Measurements from ENCODE around the gene PLPPR1. TPM values are rescaled to one million over a fixed set of nuclear protein-coding genes. Genes with fewer than 3 reads are reported as not detected.

The PLPPR1 gene
- total RNA-seq, 1 experiment from 2014 or later = not detected

DNA sequence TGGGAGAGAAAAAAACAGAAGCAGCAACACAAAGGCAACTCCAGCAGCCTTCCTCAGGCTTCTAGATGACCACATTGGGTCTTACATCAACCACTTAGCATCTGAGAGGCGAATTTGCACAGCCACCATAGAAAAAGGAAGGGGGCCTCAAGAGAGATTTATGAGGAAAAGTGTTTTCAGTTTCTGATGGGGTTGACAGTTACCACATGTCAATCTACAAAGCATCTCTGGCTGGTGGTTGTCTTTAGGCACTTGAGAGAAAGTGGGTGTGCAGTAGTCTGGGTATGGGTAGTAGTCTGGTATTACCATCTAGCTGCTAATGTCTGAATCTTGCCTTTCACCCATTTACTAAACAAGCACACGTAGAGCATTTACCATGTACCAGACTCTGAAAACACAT, 218.8 kb downstream of the PLPPR1 start:
- Histone ChIP-seq H3K27me3 (ENCODE audit: control insufficient read depth, insufficient read depth, low read length) (no peaks in the 10 kb centered on the region), H3K36me3 (ENCODE audit: control insufficient read depth, insufficient read depth, low read length) (no peaks in the 10 kb centered on the region), H3K4me3 (ENCODE audit: low read depth in 2 of 2, low read length in 2 of 2) (no peak overlapping the region), H3K9me3 (ENCODE audit: control insufficient read depth, insufficient read depth, low read depth, low read length) (no peaks in the 10 kb centered on the region), H3K27ac (ENCODE audit: low read length) (no peak overlapping the region), H3K4me1 (ENCODE audit: control insufficient read depth, insufficient read depth, low read length) (no peaks in the 10 kb centered on the region)
- TF ChIP-seq, protein P1, sequence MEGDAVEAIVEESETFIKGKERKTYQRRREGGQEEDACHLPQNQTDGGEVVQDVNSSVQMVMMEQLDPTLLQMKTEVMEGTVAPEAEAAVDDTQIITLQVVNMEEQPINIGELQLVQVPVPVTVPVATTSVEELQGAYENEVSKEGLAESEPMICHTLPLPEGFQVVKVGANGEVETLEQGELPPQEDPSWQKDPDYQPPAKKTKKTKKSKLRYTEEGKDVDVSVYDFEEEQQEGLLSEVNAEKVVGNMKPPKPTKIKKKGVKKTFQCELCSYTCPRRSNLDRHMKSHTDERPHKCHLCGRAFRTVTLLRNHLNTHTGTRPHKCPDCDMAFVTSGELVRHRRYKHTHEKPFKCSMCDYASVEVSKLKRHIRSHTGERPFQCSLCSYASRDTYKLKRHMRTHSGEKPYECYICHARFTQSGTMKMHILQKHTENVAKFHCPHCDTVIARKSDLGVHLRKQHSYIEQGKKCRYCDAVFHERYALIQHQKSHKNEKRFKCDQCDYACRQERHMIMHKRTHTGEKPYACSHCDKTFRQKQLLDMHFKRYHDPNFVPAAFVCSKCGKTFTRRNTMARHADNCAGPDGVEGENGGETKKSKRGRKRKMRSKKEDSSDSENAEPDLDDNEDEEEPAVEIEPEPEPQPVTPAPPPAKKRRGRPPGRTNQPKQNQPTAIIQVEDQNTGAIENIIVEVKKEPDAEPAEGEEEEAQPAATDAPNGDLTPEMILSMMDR (IDR thresholded peaks at IDR 0.05) = no peak
- TF ChIP-seq TCF7L2 (IDR thresholded peaks at IDR 0.05; ENCODE audit: low read depth, low read length) (no peak), POLR2AphosphoS5 (IDR thresholded peaks at IDR 0.05; ENCODE audit: low read depth, low read length) (no peak), SIN3A (IDR thresholded peaks at IDR 0.05; ENCODE audit: borderline replicate concordance, insufficient read depth, low read depth, low read length) (no peak)
- TF ChIP-seq, protein P2, sequence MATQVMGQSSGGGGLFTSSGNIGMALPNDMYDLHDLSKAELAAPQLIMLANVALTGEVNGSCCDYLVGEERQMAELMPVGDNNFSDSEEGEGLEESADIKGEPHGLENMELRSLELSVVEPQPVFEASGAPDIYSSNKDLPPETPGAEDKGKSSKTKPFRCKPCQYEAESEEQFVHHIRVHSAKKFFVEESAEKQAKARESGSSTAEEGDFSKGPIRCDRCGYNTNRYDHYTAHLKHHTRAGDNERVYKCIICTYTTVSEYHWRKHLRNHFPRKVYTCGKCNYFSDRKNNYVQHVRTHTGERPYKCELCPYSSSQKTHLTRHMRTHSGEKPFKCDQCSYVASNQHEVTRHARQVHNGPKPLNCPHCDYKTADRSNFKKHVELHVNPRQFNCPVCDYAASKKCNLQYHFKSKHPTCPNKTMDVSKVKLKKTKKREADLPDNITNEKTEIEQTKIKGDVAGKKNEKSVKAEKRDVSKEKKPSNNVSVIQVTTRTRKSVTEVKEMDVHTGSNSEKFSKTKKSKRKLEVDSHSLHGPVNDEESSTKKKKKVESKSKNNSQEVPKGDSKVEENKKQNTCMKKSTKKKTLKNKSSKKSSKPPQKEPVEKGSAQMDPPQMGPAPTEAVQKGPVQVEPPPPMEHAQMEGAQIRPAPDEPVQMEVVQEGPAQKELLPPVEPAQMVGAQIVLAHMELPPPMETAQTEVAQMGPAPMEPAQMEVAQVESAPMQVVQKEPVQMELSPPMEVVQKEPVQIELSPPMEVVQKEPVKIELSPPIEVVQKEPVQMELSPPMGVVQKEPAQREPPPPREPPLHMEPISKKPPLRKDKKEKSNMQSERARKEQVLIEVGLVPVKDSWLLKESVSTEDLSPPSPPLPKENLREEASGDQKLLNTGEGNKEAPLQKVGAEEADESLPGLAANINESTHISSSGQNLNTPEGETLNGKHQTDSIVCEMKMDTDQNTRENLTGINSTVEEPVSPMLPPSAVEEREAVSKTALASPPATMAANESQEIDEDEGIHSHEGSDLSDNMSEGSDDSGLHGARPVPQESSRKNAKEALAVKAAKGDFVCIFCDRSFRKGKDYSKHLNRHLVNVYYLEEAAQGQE (IDR thresholded peaks at IDR 0.05; ENCODE audit: insufficient read depth in 1 of 2, low read depth in 2 of 2, low read length in 1 of 2) = no peak
- no TSS peak for BruUV-seq (replicated peaks)
- ATAC-seq (no peak), DNase-seq (ENCODE audit: low read depth, low spot score) (no peak)
- in situ Hi-C loops (cut with HindIII; ENCODE audit: low pct_unique_long_range_greater_than_20kb, low sequenced_read_pairs) = no loop called here
- CTCF ChIA-PET = no interaction called here
- POLR2A ChIA-PET = no interaction called here
- intact Hi-C loops (cut with micrococcal nuclease; ENCODE audit: unreplicated experiment) = no loop called here

DNA sequence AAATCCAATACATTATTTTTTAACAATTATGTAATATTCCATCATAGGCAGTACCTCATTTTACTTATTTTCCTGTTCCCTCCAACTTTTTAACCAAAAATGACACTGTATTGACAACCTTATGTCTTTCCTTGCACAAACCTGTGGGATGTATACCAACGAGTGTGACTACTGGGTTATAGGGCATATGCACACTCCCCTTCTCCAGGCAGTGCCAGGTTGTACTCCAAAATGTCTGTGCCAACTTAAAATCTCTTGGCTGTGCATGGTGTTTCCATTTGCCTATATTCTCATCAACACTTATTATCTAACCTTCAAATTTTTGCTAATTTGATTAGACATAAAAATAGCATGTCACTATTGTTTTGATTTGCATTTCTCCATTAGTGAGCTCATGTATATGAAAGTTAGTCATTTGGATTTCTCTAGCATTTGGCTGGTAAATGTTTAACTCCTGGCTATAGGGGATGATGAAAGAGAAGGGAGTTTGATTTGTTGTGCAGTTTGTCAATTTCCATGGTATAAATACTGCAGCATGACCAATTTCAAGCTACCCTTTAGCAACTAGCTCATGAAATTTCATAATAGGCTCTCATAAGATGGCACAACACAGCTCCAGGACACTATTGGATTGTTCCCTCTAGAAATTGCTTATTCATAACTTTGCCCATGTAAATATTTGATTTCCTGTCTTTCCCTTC, 226.4 kb downstream of the PLPPR1 start:
- POLR2A ChIA-PET = no interaction called here
- CTCF ChIA-PET = no interaction called here
- intact Hi-C loops (cut with micrococcal nuclease; ENCODE audit: unreplicated experiment) (no loop called here), in situ Hi-C loops (cut with HindIII; ENCODE audit: low pct_unique_long_range_greater_than_20kb, low sequenced_read_pairs) (no loop called here)
- no peak for DNase-seq (ENCODE audit: low read depth, low spot score)
- Histone ChIP-seq H3K4me3 (ENCODE audit: low read depth in 2 of 2, low read length in 2 of 2) (no peak overlapping the region), H3K4me1 (ENCODE audit: control insufficient read depth, insufficient read depth, low read length) (no peaks in the 10 kb centered on the region), H3K36me3 (ENCODE audit: control insufficient read depth, insufficient read depth, low read length) (no peaks in the 10 kb centered on the region), H3K27ac (ENCODE audit: low read length) (no peak overlapping the region), H3K9me3 (ENCODE audit: control insufficient read depth, insufficient read depth, low read depth, low read length) (no peaks in the 10 kb centered on the region), H3K27me3 (ENCODE audit: control insufficient read depth, insufficient read depth, low read length) (no peaks in the 10 kb centered on the region)
- ATAC-seq = no peak
- TF ChIP-seq POLR2AphosphoS5 (IDR thresholded peaks at IDR 0.05; ENCODE audit: low read depth, low read length) = no peak
- no peak for TF ChIP-seq TCF7L2 (IDR thresholded peaks at IDR 0.05; ENCODE audit: low read depth, low read length)
- no peak for TF ChIP-seq SIN3A (IDR thresholded peaks at IDR 0.05; ENCODE audit: borderline replicate concordance, insufficient read depth, low read depth, low read length)
- TF ChIP-seq, protein P1 (IDR thresholded peaks at IDR 0.05) = no peak
- TF ChIP-seq, protein P2 (IDR thresholded peaks at IDR 0.05; ENCODE audit: insufficient read depth in 1 of 2, low read depth in 2 of 2, low read length in 1 of 2) = no peak
- BruUV-seq (replicated peaks) = no TSS peak

Measured in Panc1 (cell line).